Ovary (tissue), 9 donors: ENCODE data around the gene DSP. TPM values are rescaled to one million over a fixed set of nuclear protein-coding genes. Genes with fewer than 3 reads are reported as not detected.

ENCODE experiments used
- DNase-seq, 5 donors: peaks; one replicate each; pipeline ENCODE4 v3.0.0-alpha.2; 2019 to 2020
- H3K27ac ChIP-seq, 2 donors: fragments of 200-600 bp; one replicate each; pipeline versions ENCODE4 v1.5.1 to v1.8.0; 2019 to 2022
- H3K27me3 ChIP-seq: fragments of 200-600 bp; one replicate; pipeline ENCODE4 v1.8.0; 2022
- H3K36me3 ChIP-seq: fragments of 200-600 bp; sonication (generic); one replicate; pipeline ENCODE4 v1.5.1; 2019
- H3K4me1 ChIP-seq: one replicate; pipeline ENCODE4 v1.8.1; 2013; ENCODE audit warnings: mild to moderate bottlenecking, moderate library complexity; ENCODE audit not compliant: insufficient read depth
- H3K4me3 ChIP-seq: fragments of 200-600 bp; sonication (generic); one replicate; pipeline ENCODE4 v1.5.1; 2017
- H3K9me3 ChIP-seq, 2 donors: fragments of 200-600 bp in 1 of 2; sonication (generic) in 1 of 2; one replicate each; pipeline versions ENCODE4 v1.5.1 to v1.8.1; 2013 to 2019; ENCODE audit warnings: mild to moderate bottlenecking in 1 of 2, moderate library complexity in 1 of 2
- CTCF ChIP-seq, 3 donors: fragments of 450-650 bp in 2 of 3; fragments of 200-600 bp in 1 of 3; IDR thresholded peaks; one replicate each; pipeline versions ENCODE4 v1.5.1 to v1.8.0; 2016 to 2022; ENCODE audit warnings: antibody characterized with exemption in 3 of 3, mild to moderate bottlenecking in 1 of 3
- EP300 ChIP-seq: sonication (generic); formaldehyde crosslinking; IDR thresholded peaks from one replicate; pipeline ENCODE4 v1.6.1; 2017; ENCODE audit warnings: antibody characterized with exemption
- POLR2A ChIP-seq: fragments of 450-650 bp; IDR thresholded peaks from one replicate; pipeline ENCODE4 v1.6.1; 2017; ENCODE audit warnings: antibody characterized with exemption, mild to moderate bottlenecking, moderate library complexity
- WGBS, 3 donors: extraction: QIAGEN DNeasy Blood & Tissue Kit in 1 of 3; methylation state at CpG; one replicate each; pipeline versions ENCODE4 v1.1.5 to v1.1.7; 2013 to 2017; 5-methylcytosine and 5-hydroxymethylcytosine counted together
- intact Hi-C, 4 donors: fragments of 100-400 bp; cut with DNase I; formaldehyde crosslinking; loops; one replicate each; pipeline versions ENCODE4 v1.11.0 to v1.15.1; 2022 to 2023
- polyA plus RNA-seq, 2 donors: library from polyadenylated mRNA; stranded (reverse); fragments of 200-250 nt in 1 of 2; fragments of 350-450 nt in 1 of 2; fragmentation: Illumina TruSeq in 1 of 2; extraction: RNeasy Lipid Tissue Mini Kit (QIAGEN cat#74804) in 1 of 2; gene quantifications; one replicate each; pipeline ENCODE4 v1.2.3, GENCODE V29; 2013 to 2014
- total RNA-seq, 7 donors: library from RNA; depleted of rRNA in 2 of 7; stranded (reverse); fragments of >200 nt in 2 of 7; fragmentation: NEBNext Ultra II Directional in 3 of 7; extraction: Animal tissue kit (Norgen Biotek cat#: 25700) in 3 of 7; gene quantifications; one replicate each; pipeline versions ENCODE4 v1.1.0 to v1.2.4, GENCODE V29; 2016 to 2023
- donor health status: DM: no; HTN: no; CAD: no; lungs with moderate emphysema.
- donor health status: DM: no; HTN: no; CAD: no.
- donor health status: Bipolar disorder and iron deficiency.
- donor health status: DM: yes; HTN: yes; CAD: no.
- donor health status: DM: no; HTN: no; CAD: no.
- donor health status: DM: yes; HTN: yes; CAD: no.

DSP gene
- total and polyA plus RNA-seq, 9 donors = 2.1 to 65.7 (median 6.7) TPM

GRCh38 chr6:7578931-7579330, 37.5 kb downstream of the DSP start:
- H3K4me1 ChIP-seq = no peaks in the 10 kb centered on the region
- no peak overlapping the region for H3K4me3 ChIP-seq
- no peaks in the 10 kb centered on the region for H3K9me3 ChIP-seq
- H3K27ac ChIP-seq = no peak overlapping the region
- no peaks in the 10 kb centered on the region for H3K27me3 ChIP-seq
- no peaks in the 10 kb centered on the region for H3K36me3 ChIP-seq
- TF ChIP-seq EP300 (no peak), CTCF (IDR thresholded peaks at IDR 0.05) (no peak), POLR2A (no peak)
- intact Hi-C loops = no loop called here
- 42 to 78% (median 44%) methylated on average over 2 of the region's 2 CpGs for whole genome bisulfite sequencing, 3 donors
- no peak for DNase-seq

DNA sequence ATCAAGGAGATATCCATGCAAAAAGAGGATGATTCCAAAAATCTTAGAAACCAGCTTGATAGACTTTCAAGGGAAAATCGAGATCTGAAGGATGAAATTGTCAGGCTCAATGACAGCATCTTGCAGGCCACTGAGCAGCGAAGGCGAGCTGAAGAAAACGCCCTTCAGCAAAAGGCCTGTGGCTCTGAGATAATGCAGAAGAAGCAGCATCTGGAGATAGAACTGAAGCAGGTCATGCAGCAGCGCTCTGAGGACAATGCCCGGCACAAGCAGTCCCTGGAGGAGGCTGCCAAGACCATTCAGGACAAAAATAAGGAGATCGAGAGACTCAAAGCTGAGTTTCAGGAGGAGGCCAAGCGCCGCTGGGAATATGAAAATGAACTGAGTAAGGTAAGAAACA, 38.4 kb downstream of the DSP start:
- TF ChIP-seq EP300 (no peak), POLR2A (no peak), CTCF (IDR thresholded peaks at IDR 0.05) (no peak)
- no peaks in the 10 kb centered on the region for H3K9me3 ChIP-seq
- H3K27ac ChIP-seq = no peak overlapping the region
- H3K4me3 ChIP-seq = no peak overlapping the region
- WGBS, 3 donors = 95 to 97% (median 95%) methylated on average over 9 of the region's 9 CpGs
- intact Hi-C loops = no loop called here
- H3K36me3 ChIP-seq = no peaks in the 10 kb centered on the region
- H3K27me3 ChIP-seq = no peaks in the 10 kb centered on the region
- DNase-seq = no peak
- no peaks in the 10 kb centered on the region for H3K4me1 ChIP-seq

DNA sequence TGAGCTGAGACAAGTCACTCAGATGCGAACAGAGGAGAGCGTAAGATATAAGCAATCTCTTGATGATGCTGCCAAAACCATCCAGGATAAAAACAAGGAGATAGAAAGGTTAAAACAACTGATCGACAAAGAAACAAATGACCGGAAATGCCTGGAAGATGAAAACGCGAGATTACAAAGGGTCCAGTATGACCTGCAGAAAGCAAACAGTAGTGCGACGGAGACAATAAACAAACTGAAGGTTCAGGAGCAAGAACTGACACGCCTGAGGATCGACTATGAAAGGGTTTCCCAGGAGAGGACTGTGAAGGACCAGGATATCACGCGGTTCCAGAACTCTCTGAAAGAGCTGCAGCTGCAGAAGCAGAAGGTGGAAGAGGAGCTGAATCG, 39.1 kb downstream of the DSP start:
- WGBS, 3 donors = 86 to 94% (median 86%) methylated on average over 13 of the region's 13 CpGs
- H3K9me3 ChIP-seq = no peaks in the 10 kb centered on the region
- no peak overlapping the region for H3K4me3 ChIP-seq
- no peaks in the 10 kb centered on the region for H3K27me3 ChIP-seq
- H3K4me1 ChIP-seq = no peaks in the 10 kb centered on the region
- TF ChIP-seq POLR2A (no peak), EP300 (no peak), CTCF (IDR thresholded peaks at IDR 0.05) (no peak)
- H3K27ac ChIP-seq = no peak overlapping the region
- no peak for DNase-seq
- intact Hi-C loops = no loop called here
- no peaks in the 10 kb centered on the region for H3K36me3 ChIP-seq

- Histone ChIP-seq H3K27me3 (no peaks in the 10 kb centered on the region), H3K36me3 (no peaks in the 10 kb centered on the region), H3K9me3 (no peaks in the 10 kb centered on the region), H3K4me1 (no peaks in the 10 kb centered on the region), H3K27ac (no peak overlapping the region), H3K4me3 (no peak overlapping the region)
- no peak for TF ChIP-seq CTCF (IDR thresholded peaks at IDR 0.05)
- no peak for TF ChIP-seq EP300
- no peak for TF ChIP-seq POLR2A
- no peak for DNase-seq
- WGBS, 3 donors = 73 to 79% (median 75%) methylated on average over 14 of the region's 14 CpGs
- intact Hi-C loops = no loop called here
Measured at GRCh38 chr6:7580927-7581618, 39.6 kb downstream of the DSP start.
